Thyroid gland (tissue), 4 donors: Measurements from ENCODE around the gene ATF6.

Source experiments
- POLR2A ChIP-seq, 2 donors: fragments of 450-650 bp; IDR thresholded peaks; one replicate each; pipeline ENCODE4 v1.6.1; 2017; ENCODE audit warnings: antibody characterized with exemption in 2 of 2, mild to moderate bottlenecking in 2 of 2, moderate library complexity in 1 of 2
- TF ChIP-seq, protein P1 (sequence below), 6 experiments: fragments of 200-600 bp in 3 of 6; fragments of 450-650 bp in 3 of 6; sonication (generic) in 3 of 6; IDR thresholded peaks; one replicate each; pipeline ENCODE4 v1.5.1; 2016 to 2019; ENCODE audit warnings: antibody characterized with exemption in 6 of 6, mild to moderate bottlenecking in 2 of 6, inconsistent platforms in 1 of 6, moderate library complexity in 1 of 6

GRCh38 chr1:161722406-161722805, 43.7 kb upstream of the ATF6 start:
- TF ChIP-seq POLR2A (IDR thresholded peaks at IDR 0.05), result no peak
- TF ChIP-seq, protein P1, sequence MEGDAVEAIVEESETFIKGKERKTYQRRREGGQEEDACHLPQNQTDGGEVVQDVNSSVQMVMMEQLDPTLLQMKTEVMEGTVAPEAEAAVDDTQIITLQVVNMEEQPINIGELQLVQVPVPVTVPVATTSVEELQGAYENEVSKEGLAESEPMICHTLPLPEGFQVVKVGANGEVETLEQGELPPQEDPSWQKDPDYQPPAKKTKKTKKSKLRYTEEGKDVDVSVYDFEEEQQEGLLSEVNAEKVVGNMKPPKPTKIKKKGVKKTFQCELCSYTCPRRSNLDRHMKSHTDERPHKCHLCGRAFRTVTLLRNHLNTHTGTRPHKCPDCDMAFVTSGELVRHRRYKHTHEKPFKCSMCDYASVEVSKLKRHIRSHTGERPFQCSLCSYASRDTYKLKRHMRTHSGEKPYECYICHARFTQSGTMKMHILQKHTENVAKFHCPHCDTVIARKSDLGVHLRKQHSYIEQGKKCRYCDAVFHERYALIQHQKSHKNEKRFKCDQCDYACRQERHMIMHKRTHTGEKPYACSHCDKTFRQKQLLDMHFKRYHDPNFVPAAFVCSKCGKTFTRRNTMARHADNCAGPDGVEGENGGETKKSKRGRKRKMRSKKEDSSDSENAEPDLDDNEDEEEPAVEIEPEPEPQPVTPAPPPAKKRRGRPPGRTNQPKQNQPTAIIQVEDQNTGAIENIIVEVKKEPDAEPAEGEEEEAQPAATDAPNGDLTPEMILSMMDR (IDR thresholded peaks at IDR 0.05), result no peak
